CD14-positive monocyte (primary cell): ENCODE data around the gene KIF26B. TPM values are rescaled to one million over a fixed set of nuclear protein-coding genes. Genes with fewer than 3 reads are reported as not detected.

ENCODE experiments used
- DNase-seq, 3 donors: peaks; one replicate each; pipeline ENCODE4 v3.0.0-alpha.2; 2011 to 2022
- H2AFZ ChIP-seq: 2 replicates; pipeline ENCODE4 v1.6.0; 2012; ENCODE audit warnings: mild to moderate bottlenecking, low read depth, low read length, inconsistent platforms; ENCODE audit not compliant: insufficient read depth, poor library complexity, severe bottlenecking
- H3K27ac ChIP-seq, 2 donors: 1 replicate in 1 of 2; 2 replicates in 1 of 2; pipeline ENCODE4 v1.5.1; 2012 to 2013; ENCODE audit warnings: low read length in 2 of 2, control low read depth in 1 of 2, inconsistent platforms in 1 of 2, low read depth in 1 of 2, mild to moderate bottlenecking in 1 of 2
- H3K27me3 ChIP-seq, 2 donors: one replicate each; pipeline versions ENCODE4 v1.6.0 to v1.6.1; 2011 to 2013; ENCODE audit warnings: low read length in 2 of 2; ENCODE audit not compliant: control insufficient read depth in 2 of 2, insufficient read depth in 2 of 2
- H3K36me3 ChIP-seq, 2 donors: replicated peaks in 1 of 2; 1 replicate in 1 of 2; 2 replicates in 1 of 2; pipeline versions ENCODE4 v1.5.1 to v1.6.1; 2012 to 2013; ENCODE audit warnings: low read length in 2 of 2, control low read depth in 1 of 2, inconsistent platforms in 1 of 2, mild to moderate bottlenecking in 1 of 2; ENCODE audit not compliant: insufficient read depth in 2 of 2, control insufficient read depth in 1 of 2
- H3K4me1 ChIP-seq, 2 donors: 1 replicate in 1 of 2; 2 replicates in 1 of 2; pipeline versions ENCODE4 v1.5.1 to v1.6.1; 2012 to 2013; ENCODE audit warnings: low read length in 2 of 2, control low read depth in 1 of 2, inconsistent platforms in 1 of 2, mild to moderate bottlenecking in 1 of 2, moderate library complexity in 1 of 2; ENCODE audit not compliant: insufficient read depth in 2 of 2, control insufficient read depth in 1 of 2
- H3K4me2 ChIP-seq: replicated peaks from 2 replicates; pipeline ENCODE3; 2012; ENCODE audit warnings: low read length, moderate library complexity, mild to moderate bottlenecking; ENCODE audit not compliant: poor library complexity, severe bottlenecking; ENCODE audit errors: extremely low read depth
- H3K4me3 ChIP-seq, 3 experiments: fragments of 200-600 bp in 1 of 3; sonication (generic) in 1 of 3; replicated peaks in 1 of 3; 1 replicate in 2 of 3; 2 replicates in 1 of 3; pipeline ENCODE4 v1.5.1; 2011 to 2013; ENCODE audit warnings: low read length in 3 of 3, mild to moderate bottlenecking in 3 of 3, control low read depth in 2 of 3, low read depth in 2 of 3, inconsistent platforms in 1 of 3, moderate library complexity in 1 of 3
- H3K79me2 ChIP-seq: 2 replicates; pipeline ENCODE4 v1.6.0; 2012; ENCODE audit warnings: mild to moderate bottlenecking, control low read depth, inconsistent platforms, low read length, moderate library complexity; ENCODE audit not compliant: insufficient read depth
- H3K9ac ChIP-seq: 2 replicates; pipeline ENCODE4 v1.6.0; 2017; ENCODE audit warnings: low read length, mild to moderate bottlenecking; ENCODE audit not compliant: insufficient read depth, poor library complexity, severe bottlenecking
- H3K9me3 ChIP-seq, 2 donors: replicated peaks in 1 of 2; 1 replicate in 1 of 2; 2 replicates in 1 of 2; pipeline versions ENCODE4 v1.5.1 to v1.6.1; 2012 to 2013; ENCODE audit warnings: low read length in 2 of 2, control low read depth in 1 of 2; ENCODE audit not compliant: control insufficient read depth in 1 of 2, insufficient read depth in 1 of 2
- H4K20me1 ChIP-seq: 2 replicates; pipeline ENCODE4 v1.6.0; 2012; ENCODE audit warnings: mild to moderate bottlenecking, low read length, control low read depth, moderate library complexity; ENCODE audit not compliant: insufficient read depth
- H3K27ac Mint-ChIP-seq, 7 donors: one replicate each; pipeline ENCODE4 v1.8.0; 2020; ENCODE audit warnings: mild to moderate bottlenecking in 7 of 7, mixed read lengths in 7 of 7, moderate library complexity in 6 of 7, inconsistent platforms in 2 of 7
- H3K27me3 Mint-ChIP-seq, 3 donors: one replicate each; pipeline ENCODE4 v1.8.0; 2021 to 2022; ENCODE audit warnings: low read depth in 3 of 3, mild to moderate bottlenecking in 3 of 3, mixed read lengths in 3 of 3, moderate library complexity in 3 of 3, inconsistent platforms in 1 of 3
- H3K36me3 Mint-ChIP-seq, 2 donors: one replicate each; pipeline ENCODE4 v1.8.0; 2020; ENCODE audit warnings: mixed read lengths in 2 of 2, inconsistent platforms in 1 of 2, mild to moderate bottlenecking in 1 of 2
- H3K4me1 Mint-ChIP-seq: one replicate; pipeline ENCODE4 v1.8.0; 2020; ENCODE audit warnings: mild to moderate bottlenecking, mixed read lengths
- H3K4me3 Mint-ChIP-seq, 2 donors: one replicate each; pipeline ENCODE4 v1.8.0; 2020; ENCODE audit warnings: mild to moderate bottlenecking in 2 of 2, mixed read lengths in 2 of 2, moderate library complexity in 1 of 2
- H3K9me3 Mint-ChIP-seq, 7 donors: one replicate each; pipeline ENCODE4 v1.8.0; 2020 to 2022; ENCODE audit warnings: mixed read lengths in 7 of 7, mild to moderate bottlenecking in 6 of 7, moderate library complexity in 6 of 7, inconsistent platforms in 2 of 7
- whole genome bisulfite sequencing: methylation state at CpG from one replicate; pipeline ENCODE4 v1.1.5; 2013; ENCODE audit warnings: missing lambda C conversion rate; ENCODE audit not compliant: insufficient coverage; 5-methylcytosine and 5-hydroxymethylcytosine counted together
- intact Hi-C, 2 donors: fragments of 100-400 bp; cut with micrococcal nuclease; formaldehyde crosslinking; loops; one replicate each; pipeline versions ENCODE4 v1.15.0 to v1.15.1; 2023
- polyA plus RNA-seq, 3 donors: library from polyadenylated mRNA; depleted of rRNA in 1 of 3; unstranded in 2 of 3; stranded (reverse) in 1 of 3; fragments of 300-500 nt in 2 of 3; fragments of >200 nt in 1 of 3; fragmentation: Illumina TruSeq in 2 of 3; gene quantifications; 1 replicate in 2 of 3; 2 replicates in 1 of 3; pipeline ENCODE4 v1.2.3, GENCODE V29; 2012 to 2021
- small RNA-seq: library from RNA; depleted of rRNA; stranded (forward); fragments of <200 nt; gene quantifications from one replicate; pipeline ENCODE3, GENCODE V24; 2012; ENCODE audit warnings: low read depth; ENCODE audit not compliant: insufficient read length
- TF ChIP-seq, protein P1 (sequence below): fragments of 200-600 bp; IDR thresholded peaks from one replicate; pipeline ENCODE4 v1.8.0; 2022; ENCODE audit warnings: antibody characterized with exemption, mild to moderate bottlenecking

Gene KIF26B
- polyA plus RNA-seq, 3 donors, result 0.01 to 0.05 TPM; not detected in 1

DNA sequence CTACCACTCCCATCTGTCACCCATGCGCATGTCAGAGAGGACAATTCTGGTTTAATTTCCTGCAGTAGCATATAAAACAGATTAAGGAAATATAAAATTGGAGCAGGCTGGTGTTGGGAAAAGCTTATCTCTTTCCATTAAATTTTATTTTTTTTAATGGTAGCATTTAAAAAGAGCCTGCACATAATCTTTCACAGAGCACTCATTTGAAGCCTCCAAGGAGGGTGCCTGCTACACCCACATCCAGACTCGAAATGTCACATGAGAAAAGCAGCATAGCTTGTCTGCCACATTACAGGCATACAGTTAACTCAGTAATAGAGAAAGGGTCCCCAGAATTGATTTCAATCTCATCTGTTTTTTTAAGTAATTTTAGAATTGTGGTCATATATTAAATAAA, 599.0 kb downstream of the KIF26B start:
- H3K4me3 Mint-ChIP-seq, result no peak overlapping the region
- H3K27me3 ChIP-seq, result no peaks in the 10 kb centered on the region
- 80% methylated on average over 1 of the region's 2 CpGs for WGBS
- DNase-seq, result no peak
- intact Hi-C loops, result no loop called here
- H2AFZ ChIP-seq, result no peak overlapping the region
- H3K4me1 ChIP-seq, result no peaks in the 10 kb centered on the region
- H4K20me1 ChIP-seq, result no peaks in the 10 kb centered on the region
- peaks cover 0 to 4% of the 10 kb centered on the region in 2 donors for H3K36me3 Mint-ChIP-seq
- H3K4me2 ChIP-seq, result no peak overlapping the region
- TF ChIP-seq, protein P1, sequence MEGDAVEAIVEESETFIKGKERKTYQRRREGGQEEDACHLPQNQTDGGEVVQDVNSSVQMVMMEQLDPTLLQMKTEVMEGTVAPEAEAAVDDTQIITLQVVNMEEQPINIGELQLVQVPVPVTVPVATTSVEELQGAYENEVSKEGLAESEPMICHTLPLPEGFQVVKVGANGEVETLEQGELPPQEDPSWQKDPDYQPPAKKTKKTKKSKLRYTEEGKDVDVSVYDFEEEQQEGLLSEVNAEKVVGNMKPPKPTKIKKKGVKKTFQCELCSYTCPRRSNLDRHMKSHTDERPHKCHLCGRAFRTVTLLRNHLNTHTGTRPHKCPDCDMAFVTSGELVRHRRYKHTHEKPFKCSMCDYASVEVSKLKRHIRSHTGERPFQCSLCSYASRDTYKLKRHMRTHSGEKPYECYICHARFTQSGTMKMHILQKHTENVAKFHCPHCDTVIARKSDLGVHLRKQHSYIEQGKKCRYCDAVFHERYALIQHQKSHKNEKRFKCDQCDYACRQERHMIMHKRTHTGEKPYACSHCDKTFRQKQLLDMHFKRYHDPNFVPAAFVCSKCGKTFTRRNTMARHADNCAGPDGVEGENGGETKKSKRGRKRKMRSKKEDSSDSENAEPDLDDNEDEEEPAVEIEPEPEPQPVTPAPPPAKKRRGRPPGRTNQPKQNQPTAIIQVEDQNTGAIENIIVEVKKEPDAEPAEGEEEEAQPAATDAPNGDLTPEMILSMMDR, result no peak
- H3K9ac ChIP-seq, result no peak overlapping the region
- H3K27ac Mint-ChIP-seq, result no peak overlapping the region
- H3K36me3 ChIP-seq, result no peaks in the 10 kb centered on the region
- no peaks in the 10 kb centered on the region for H3K79me2 ChIP-seq
- H3K4me1 Mint-ChIP-seq, result peaks cover 3% of the 10 kb centered on the region
- no peaks in the 10 kb centered on the region for H3K27me3 Mint-ChIP-seq
- H3K9me3 ChIP-seq, result peaks cover 0 to 2% of the 10 kb centered on the region in 2 donors
- no peak overlapping the region for H3K4me3 ChIP-seq
- H3K27ac ChIP-seq, result no peak overlapping the region
- H3K9me3 Mint-ChIP-seq, result peaks cover 3 to 12% (median 7%) of the 10 kb centered on the region in 7 donors

DNA sequence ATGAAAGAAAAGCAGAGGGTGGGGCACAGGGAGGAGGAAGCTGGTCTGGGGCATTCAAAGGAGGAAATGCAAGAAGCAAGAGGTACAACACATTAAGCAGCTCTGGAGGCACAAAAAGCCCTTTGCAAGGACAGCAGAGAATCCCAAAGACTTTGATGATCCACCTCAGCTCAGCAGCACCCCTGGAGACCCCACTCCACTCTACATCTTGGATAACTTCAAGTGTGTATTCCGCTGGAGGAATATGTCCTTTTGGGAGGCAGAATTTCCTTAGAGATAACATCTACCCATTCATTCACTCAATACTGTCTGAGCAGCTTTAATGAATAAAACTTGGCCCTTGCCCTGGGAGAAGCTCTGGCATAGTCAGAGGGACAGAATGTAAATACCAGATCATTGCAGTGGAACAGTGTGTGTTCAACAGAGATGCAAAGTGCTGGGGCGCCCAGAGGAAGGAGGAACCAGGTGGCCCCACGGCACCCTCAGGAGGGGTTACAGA, 599.7 kb downstream of the KIF26B start:
- H3K27me3 ChIP-seq, result no peaks in the 10 kb centered on the region
- no peaks in the 10 kb centered on the region for H3K27me3 Mint-ChIP-seq
- H3K9ac ChIP-seq, result no peak overlapping the region
- no peak overlapping the region for H2AFZ ChIP-seq
- no peak overlapping the region for H3K4me3 ChIP-seq
- H4K20me1 ChIP-seq, result no peaks in the 10 kb centered on the region
- H3K36me3 Mint-ChIP-seq, result peaks cover 0 to 4% of the 10 kb centered on the region in 2 donors
- no peaks in the 10 kb centered on the region for H3K79me2 ChIP-seq
- peaks cover 3% of the 10 kb centered on the region for H3K4me1 Mint-ChIP-seq
- intact Hi-C loops, result no loop called here
- no peak overlapping the region for H3K4me3 Mint-ChIP-seq
- H3K9me3 ChIP-seq, result peaks cover 0 to 2% of the 10 kb centered on the region in 2 donors
- H3K9me3 Mint-ChIP-seq, result peaks cover 3 to 13% (median 8%) of the 10 kb centered on the region in 7 donors
- H3K4me2 ChIP-seq, result no peak overlapping the region
- TF ChIP-seq, protein P1, result no peak
- no peaks in the 10 kb centered on the region for H3K36me3 ChIP-seq
- no CpG with 5 or more reads among the region's 3 CpGs for WGBS
- no peak overlapping the region for H3K27ac Mint-ChIP-seq
- DNase-seq, result no peak
- no peaks in the 10 kb centered on the region for H3K4me1 ChIP-seq
- H3K27ac ChIP-seq, result no peak overlapping the region

Small RNA genes within 50 kb of the gene (small RNA-seq; reads per million reads assigned to genes)
- gene DNAJC19P8 (not detected), gene RNU1-132P (not detected)
